GM18520 (cell line): ENCODE measurements around the gene TBL1XR1.
"Not testable (repeated sequence)": the region's sequence is repeated elsewhere in the genome, so short reads cannot be mapped to it uniquely, and the experiment has no call there.

Experiments used
- ATAC-seq: cut with Tn5 transposase; IDR thresholded peaks from one replicate; pipeline ENCODE4 v1.9.1; 2021; ENCODE audit not compliant: unreplicated experiment

The TBL1XR1 gene

DNA sequence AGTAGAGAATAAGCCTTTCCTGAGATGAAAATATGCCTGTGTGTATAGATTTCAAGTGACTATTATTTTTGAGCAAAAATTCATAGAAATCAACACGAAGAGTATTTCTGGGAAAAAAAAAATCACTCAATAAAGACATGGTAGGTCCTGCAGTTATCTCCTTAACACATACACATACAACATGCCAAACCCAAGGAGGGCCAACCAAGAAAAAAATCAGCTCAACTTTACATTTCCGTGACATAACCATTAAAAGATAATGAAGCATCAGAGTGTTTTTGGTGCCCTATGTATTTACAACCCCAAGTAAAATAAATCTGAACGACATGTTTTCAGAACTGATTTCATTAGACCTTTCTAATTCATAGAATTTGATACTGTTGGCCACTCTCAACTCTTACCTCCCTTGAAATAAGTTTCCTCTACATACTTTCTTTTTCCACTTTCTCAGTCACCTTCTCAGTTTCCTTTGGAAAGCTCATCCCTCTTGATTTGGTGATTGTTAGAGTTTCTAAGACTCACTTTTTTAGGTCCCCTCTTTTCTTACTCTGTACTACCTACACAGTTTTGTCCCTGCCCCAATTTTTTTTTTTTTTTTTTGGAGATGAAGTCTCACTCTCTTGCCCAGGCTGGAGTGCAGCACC, 162.3 kb downstream of the TBL1XR1 start:
- no peak for ATAC-seq

DNA sequence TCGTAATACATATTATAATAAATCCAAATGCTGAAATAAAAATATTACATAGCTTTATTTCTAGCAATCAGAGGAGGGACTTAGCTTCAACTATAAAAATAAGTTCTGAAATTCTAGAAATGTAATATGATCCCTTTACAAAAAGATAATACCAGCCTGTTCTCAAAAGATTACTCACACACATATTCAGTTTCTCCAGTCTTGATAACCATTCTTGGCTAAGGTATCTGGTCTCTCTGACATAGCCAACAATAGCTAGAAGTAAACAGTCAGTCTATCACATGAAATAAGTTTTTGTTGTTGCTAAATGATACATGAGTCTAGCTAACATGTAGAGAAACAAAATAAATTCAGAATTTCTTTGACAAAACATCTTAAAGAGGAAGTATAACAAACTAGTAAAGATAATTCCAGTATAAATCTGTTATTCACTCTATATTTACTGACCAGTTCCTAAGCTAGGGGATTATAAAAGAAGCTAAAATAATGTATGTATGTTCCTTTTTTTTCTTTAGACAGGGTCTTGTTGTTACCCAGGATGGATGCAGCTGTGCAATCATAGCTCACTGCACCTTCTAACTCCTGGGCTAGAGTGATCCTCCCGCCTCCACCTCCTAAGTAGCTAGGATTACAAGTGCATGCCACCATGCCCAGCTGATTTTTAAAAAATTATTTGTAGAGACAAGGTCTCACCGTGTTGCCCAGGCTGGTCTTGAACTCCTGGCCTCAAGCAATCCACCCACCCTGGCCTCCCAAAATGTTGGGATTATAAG, 170.6 kb downstream of the TBL1XR1 start:
- ATAC-seq: no peak

DNA sequence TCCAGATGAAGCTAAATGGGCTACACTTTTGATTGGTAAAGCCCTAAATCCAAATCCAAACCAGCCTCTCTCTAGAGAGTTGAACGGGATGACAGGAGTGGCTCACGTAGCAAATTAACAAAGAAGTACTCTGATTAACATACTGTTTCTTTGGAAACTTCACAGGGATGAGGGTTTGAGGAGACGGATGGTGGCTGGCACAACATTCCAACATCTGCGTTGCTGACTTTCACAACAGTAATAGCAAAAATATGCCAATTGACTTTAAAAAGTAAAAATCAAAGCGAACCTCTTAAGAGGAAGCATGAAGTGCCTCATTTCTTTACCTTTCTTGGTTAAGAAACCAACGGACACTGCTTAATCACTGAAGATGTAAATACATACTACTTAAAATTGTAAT, 181.4 kb downstream of the TBL1XR1 start:
- no peak for ATAC-seq

DNA sequence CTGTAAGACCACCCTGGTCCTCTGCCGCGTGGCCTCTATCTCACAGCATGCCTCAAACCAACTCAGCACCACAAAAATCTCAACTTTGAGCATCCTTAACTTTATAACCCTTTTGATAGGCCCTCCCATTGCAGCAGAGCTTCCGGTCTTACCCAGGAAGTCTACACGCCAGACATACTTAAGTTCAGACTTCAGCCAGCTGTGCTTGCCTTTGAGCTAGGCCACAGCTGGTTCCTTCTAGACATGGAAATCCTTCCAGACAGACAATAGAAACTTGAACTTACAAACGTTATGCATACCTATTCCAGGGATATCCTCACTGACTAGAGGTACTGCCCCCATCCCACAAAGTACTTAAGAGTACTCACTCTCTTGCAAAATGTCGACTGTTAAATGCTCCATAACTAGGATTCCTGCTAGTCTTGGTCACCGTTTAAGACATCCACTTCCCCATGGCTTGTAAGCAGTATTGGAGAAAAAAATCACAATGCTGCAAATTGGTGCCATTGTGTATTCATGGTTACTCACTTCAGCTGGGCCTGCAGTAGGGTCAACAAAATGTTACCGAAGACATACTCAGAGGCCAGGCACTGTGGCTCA, 183.5 kb downstream of the TBL1XR1 start:
- no peak for ATAC-seq

DNA sequence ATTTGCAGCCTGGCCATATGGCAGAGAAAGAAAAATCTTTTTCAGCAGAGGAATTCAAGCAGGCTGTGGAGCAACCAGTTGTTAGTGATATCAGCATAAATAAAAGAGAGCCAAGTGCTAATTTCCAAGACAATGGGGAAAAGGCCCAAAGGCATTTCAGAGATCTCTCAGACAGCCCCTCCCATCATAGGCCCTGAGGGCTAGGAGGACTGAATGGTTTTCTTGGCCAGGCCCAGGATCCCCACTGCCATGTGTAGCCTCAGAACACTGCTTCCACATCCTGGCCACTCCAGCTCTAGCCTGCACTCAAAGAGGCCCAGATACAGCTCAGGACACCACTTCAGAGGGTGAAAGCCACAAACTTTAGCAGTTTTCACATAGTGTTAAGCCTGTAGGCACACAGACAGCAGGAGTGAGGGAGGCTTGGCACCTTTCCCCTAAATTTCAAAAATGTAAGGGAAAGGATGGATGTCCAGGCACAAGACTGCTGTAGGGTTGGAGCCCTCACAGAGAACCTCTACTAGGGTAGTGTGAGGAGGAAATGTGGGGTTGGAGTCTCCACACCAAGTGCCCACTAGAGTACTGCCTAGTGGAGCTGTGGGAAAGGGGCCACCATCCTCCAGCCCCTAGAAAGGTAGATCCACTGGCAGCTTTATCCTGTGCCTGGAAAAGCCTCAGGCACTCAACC, 191.4 kb downstream of the TBL1XR1 start:
- ATAC-seq: no peak

DNA sequence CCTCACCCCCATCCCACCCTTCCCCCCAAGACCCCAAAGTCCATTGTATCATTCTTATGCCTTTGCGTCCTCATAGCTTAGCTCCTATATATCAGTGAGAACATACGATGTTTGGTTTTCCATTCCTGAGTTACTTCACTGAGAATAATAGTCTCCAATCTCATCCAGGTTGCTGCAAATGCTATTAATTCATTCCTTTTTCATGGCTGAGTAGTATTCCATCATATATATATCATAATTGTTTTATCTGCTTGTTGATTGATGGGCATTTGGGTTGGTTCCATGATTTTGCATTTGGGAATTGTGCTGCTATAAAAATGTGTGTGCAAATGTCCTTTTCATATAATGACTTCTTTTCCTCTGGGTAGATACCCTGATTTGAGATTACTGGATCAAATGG, 197.1 kb downstream of the TBL1XR1 start:
- ATAC-seq: not testable (repeated sequence)

DNA sequence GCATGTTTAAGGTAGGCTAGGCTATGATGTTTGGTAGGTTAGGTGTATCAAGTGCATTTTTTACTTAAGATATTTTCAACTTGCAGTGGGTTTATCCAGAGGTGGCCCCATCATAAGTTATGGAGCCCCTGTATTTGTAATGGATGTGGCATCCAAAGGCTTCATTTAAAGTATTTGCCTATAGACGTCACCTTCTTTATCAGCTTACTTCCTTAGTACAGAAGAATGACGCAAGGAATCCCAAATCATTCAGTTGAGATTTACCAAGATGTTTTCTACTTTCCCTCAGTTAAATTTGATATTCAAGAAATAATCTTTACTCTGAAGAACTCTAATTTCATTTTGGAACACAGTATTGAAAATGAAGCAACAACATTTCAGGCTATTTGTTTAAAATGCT, 201.3 kb downstream of the TBL1XR1 start:
- no peak for ATAC-seq

DNA sequence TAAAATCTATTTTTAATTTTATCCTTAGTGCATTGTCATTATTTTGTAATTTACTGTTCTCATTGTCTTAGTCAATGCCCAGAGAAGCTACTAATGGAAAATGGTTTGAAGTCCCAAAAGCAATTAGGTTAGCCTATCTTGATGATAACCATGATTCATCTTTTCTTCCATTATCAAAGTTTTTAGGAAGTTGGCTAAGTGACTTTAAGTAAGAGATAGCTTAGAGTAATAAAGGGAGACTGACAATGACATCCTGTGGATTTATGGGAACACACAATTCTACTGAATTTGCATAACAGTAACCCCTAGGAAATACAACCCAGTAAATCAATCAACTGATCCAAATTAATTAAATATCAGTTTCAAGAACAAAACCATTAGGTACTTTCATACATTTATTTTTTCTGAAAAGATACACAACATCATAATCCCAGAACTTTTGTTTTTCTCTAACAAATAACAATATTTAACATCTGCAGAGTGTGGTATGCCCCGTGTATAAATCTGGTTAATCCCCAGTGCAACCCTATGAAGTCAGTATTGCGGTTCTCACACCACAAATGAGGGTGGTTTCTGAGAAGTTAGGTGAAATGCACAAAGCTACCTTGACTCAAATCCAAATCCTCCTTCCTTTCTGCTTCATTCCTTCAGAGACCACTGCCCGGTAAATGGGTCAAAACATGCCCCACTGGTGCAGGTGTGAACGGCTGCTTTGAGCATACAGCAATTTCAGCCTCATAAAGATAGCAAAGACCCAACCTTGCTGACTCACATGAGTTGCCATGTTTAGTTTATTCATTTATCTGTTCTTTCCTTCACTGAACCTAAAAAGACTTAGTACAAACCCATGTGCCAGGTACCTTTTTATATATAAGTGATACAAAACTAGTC, 202.1 kb downstream of the TBL1XR1 start:
- ATAC-seq: no peak

DNA sequence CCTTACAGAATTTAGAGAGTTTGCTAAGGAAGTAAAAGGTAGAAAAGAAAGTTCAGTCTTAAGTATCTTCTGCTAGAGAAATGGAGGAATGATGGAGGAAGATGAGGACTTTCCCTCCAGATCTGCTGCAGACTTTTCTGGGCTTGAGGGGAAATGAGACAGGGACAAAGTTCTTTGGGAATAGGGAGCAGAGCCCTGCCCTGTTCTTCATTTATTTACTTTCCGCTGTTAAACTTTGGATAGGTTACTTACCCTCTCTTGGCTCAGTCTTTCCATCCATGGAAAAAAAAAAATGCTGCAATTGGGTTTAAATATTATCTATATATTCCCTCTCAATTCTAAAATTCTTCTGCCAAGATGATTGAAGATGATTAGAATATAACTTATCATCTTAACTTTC, 202.9 kb downstream of the TBL1XR1 start:
- no peak for ATAC-seq

DNA sequence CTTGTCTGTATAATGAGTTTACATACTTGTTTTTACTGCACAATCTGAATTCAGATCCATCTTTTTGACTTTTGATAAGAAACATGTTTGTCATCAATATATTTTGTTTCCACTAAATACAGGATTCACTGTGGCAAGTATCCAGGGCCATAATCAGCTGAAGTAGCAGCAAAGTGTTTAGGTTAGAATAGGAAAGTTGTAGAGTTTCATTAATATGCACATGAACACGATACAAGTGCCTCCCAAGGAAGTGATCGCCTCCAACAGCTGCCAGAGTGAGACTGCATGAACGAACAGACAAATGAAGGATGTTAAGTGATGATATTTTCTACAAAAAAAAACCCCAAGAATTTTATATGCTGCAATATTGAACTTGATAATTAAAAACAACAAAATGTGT, 204.3 kb downstream of the TBL1XR1 start:
- ATAC-seq: no peak

DNA sequence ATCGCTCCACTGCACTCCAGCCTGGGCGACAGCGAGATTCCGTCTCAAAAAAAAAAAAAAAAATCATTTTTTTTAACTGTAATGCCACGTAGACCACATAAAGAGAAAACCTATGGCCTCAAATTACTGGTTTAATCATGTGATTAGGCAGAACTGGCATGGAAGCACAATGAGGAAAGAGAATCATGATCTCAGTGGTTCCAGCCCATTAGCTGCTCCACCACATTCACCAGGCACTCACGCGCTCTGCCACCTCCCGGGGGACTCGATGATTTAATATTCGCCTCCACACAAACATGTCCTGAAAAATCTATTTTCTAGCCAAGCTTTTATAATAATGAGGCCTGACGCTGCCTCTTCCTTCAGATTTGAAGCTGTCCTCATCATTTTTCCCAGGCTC, 204.7 kb downstream of the TBL1XR1 start:
- ATAC-seq: no peak

DNA sequence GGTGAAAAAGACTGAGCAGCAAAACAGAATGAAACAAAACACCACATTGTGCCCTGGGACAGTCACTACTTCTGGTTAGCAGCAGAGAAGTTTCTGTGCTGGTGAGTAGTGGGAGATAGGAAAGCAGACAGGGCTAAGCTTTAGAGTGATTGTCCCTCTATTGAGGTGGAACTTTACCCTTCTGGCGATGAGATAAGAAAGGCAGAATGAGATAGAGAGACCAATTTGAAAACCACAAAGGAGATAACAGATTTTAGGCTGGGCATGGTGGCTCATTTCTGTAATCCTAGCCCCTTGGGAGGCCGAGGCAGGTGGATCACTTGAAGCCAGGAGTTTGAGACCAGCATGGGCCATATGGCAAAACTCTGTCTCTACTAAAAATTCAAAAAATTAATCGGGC, 208.5 kb downstream of the TBL1XR1 start:
- no peak for ATAC-seq

DNA sequence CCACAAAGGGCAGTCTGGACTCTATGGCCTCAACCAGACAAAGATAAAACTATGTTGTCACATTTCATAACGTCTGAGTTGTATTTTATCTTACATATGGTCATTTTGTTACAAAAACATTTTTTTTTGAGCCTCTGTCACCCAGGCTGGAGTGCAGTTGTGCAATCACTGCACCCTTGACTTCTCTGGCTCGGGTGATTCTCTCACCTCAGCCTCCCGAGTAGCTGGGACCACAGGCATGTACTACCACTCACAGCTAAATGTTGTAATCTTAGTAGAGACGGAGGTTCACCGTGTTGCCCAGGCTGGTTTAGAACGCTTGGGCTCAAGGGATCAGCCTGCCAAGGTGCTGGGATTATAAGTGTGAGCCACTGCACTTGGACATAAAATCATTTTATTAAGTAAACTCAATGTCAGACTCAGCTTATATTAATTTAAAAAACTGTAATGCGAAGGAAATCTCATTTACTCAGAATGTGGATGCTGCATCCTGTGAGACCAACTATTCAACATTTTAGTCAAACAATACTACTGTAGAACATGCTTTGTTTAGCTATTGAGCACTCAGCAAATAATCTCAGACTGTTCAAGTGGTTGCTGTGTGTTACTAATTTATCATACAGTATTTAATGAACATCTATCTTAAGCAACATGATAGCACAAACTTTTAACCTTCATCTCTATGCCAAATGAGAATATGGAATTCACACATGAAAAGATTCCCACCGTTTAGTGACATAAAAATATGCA, 209.2 kb downstream of the TBL1XR1 start:
- no peak for ATAC-seq

DNA sequence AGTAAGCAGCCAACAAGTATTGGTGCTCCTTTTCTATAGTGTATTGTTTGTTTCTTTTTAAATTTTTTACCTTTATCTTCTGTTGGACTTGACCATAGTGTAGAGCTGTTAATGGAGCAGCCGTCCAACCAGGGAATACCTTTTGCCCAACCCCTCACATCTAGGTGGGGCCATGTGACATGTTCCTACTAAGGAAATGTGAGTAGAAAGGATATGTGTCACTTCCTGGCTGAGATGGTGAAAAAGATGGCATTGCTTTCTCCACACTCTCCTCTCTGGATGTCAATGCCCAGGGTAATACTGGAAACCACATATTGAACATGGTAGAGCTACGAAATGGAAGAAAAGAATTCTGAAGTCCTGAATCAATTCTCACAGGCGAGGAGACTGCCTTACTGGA, 218.8 kb downstream of the TBL1XR1 start:
- no peak for ATAC-seq

DNA sequence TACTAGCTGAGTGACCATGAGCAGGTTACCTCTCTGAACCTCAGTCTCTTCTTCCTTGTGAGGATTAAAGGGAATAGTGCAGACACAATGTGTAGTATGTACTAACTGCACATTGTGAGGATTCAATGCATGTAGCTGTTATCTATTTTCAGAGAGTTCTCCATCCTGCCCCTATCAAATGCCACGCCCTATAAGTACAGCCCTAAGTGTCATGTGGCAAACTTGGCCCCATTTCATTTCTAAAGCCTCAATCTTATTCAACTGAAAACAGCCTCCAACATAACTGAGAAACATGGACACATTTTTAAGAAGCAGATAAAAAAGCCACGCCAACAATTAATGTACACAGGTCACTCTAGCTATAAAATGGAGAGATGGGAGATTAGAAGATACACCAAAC, 220.0 kb downstream of the TBL1XR1 start:
- ATAC-seq: no peak

DNA sequence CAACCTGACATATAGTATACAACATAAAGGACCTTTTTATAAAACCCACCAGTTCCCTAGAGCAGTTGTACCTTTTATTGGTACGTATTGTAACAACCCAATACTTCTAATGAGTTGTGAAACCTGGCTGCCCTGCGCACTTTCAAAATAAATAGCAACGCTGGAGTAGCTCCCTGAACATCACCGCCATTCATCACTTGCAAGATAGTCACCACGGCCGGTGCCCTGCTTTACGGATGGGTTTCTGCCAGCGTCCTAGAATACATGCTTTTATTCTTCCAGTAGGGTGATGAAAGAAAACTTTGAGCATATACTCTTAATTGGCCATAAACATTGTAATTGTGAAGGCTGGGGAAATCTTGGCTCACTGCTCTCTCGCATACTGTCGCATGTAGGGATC, 220.7 kb downstream of the TBL1XR1 start:
- ATAC-seq: no peak

DNA sequence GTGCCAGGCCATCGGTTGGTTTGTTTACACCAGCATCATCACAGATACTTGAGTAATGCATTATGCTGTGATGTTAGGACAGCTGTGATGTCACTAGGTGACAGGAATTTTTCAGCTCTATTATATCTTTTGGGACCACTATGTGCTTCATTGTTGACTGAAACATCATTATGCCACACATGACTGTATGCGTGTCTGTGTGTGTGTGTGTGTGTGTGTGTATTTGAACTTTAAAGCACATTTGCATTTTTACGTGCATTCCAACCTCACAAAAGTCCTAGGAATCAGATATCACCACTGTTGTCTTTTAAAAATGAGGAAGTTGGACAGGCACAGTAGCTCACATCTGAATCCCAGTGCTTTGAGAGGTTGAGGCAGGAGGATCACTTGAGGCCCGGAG, 223.0 kb downstream of the TBL1XR1 start:
- no peak for ATAC-seq

DNA sequence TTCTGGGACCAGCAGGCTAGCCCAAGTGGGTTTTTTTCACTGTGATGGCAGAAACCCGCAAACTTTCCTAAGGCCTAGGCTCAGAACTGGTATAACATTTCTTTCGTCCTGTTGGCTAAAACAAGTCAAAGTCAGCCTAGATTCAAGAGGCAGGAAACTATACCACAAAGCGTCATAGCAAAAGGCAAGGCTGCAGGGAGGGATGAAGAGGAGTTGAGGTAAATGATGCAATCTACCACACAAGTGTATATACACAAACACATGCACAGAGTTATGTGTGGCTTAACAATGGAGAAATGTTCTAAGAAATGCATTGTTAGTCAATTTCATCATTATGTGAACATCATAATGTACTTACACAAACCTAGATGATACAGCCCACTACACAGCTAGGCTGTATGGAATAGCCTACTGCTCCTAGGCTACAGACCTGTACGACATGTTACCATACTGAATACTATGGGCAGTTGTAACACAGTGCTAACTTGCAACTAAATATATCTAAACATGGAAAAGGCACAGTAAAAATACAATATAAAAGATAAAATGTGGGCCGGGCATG, 225.6 kb downstream of the TBL1XR1 start:
- ATAC-seq: no peak

DNA sequence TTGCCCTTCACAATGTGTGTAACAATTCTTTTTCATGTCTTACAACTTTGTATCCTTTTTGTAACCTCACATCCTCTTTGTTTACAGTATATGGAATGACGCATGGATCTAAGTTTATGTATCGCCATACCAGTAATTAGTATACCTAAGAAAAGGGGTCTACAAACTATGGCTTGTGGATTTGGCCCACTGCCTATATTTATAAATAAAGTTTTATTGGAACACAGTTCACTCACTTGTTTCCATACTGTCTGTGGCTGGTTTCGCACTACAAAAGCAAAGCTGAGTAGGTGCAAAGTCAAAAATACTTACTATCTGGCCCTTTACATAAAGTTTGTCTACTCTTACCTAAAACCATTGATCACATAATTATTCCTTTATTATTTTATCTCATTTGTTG, 226.5 kb downstream of the TBL1XR1 start:
- ATAC-seq: no peak

DNA sequence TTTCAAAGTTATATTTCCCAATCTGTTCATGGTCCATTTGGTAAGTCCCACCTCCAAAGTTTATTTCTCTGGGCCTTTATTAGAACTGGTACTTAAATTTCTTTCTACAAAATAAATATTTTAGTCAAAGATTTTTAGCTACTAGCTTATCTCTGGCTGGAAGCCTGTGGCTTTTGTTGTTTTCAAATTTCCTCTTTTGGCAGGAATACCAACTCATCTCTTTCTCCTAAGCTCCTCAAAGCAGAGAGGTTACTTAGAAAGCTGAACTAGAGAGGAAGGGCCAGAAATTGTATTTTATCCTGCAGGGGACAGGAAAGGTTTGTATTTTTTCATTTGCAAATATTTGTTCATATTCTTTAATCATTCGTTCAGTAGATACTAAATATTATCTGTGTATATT, 227.8 kb downstream of the TBL1XR1 start:
- ATAC-seq: no peak
